NCI-H748 (cell line): Measurements from ENCODE around the gene EXOC4.

Experiments
- DNase-seq: peaks from one replicate; lab custom pipeline; 2025; ENCODE audit not compliant: unreplicated experiment; lab: John Stamatoyannopoulos, UW

EXOC4 gene

GRCh38 chr7:133412942-133413341 is 160.1 kb downstream of the EXOC4 start:
- no peak for DNase-seq

GRCh38 chr7:133419041-133419440 is 166.2 kb downstream of the EXOC4 start:
- DNase-seq: no peak

GRCh38 chr7:133423618-133424017 is 170.7 kb downstream of the EXOC4 start:
- no peak for DNase-seq

GRCh38 chr7:133428326-133428725 is 175.4 kb downstream of the EXOC4 start:
- DNase-seq: no peak

- DNase-seq: no peak
Observed at GRCh38 chr7:133428876-133429275, 176.0 kb downstream of the EXOC4 start.

GRCh38 chr7:133429371-133429770 is 176.5 kb downstream of the EXOC4 start:
- no peak for DNase-seq

GRCh38 chr7:133431134-133431724 is 178.4 kb downstream of the EXOC4 start:
- no peak for DNase-seq

- DNase-seq: no peak
Observed at GRCh38 chr7:133433165-133433812, 180.4 kb downstream of the EXOC4 start.

- peak; percentile 17 for DNase-seq
Observed at GRCh38 chr7:133434246-133434865, 181.5 kb downstream of the EXOC4 start.

GRCh38 chr7:133436014-133436428 is 183.1 kb downstream of the EXOC4 start:
- DNase-seq: no peak

GRCh38 chr7:133437544-133437943 is 184.7 kb downstream of the EXOC4 start:
- no peak for DNase-seq

- no peak for DNase-seq
Observed at GRCh38 chr7:133442818-133443217, 189.9 kb downstream of the EXOC4 start.

GRCh38 chr7:133445617-133446016 is 192.7 kb downstream of the EXOC4 start:
- no peak for DNase-seq

GRCh38 chr7:133448012-133448411 is 195.1 kb downstream of the EXOC4 start:
- DNase-seq: no peak

GRCh38 chr7:133452577-133452976 is 199.7 kb downstream of the EXOC4 start:
- DNase-seq: no peak

- no peak for DNase-seq
Observed at GRCh38 chr7:133458688-133459087, 205.8 kb downstream of the EXOC4 start.

- no peak for DNase-seq
Observed at GRCh38 chr7:133461421-133461820, 208.5 kb downstream of the EXOC4 start.

GRCh38 chr7:133475655-133476054 is 222.8 kb downstream of the EXOC4 start:
- DNase-seq: no peak

GRCh38 chr7:133477791-133478190 is 224.9 kb downstream of the EXOC4 start:
- no peak for DNase-seq

GRCh38 chr7:133478591-133479135 is 225.8 kb downstream of the EXOC4 start:
- DNase-seq: peak; percentile 11

GRCh38 chr7:133479456-133480065 is 226.7 kb downstream of the EXOC4 start:
- no peak for DNase-seq

GRCh38 chr7:133480868-133481267 is 228.0 kb downstream of the EXOC4 start:
- DNase-seq: no peak
